ENCODE data around the gene VASN. TPM values are rescaled to one million over a fixed set of nuclear protein-coding genes. Genes with fewer than 3 reads are reported as not detected.

Gene VASN
- total RNA-seq, 2 donors from 2014 or later: 10.4 to 12.1 TPM

DNA sequence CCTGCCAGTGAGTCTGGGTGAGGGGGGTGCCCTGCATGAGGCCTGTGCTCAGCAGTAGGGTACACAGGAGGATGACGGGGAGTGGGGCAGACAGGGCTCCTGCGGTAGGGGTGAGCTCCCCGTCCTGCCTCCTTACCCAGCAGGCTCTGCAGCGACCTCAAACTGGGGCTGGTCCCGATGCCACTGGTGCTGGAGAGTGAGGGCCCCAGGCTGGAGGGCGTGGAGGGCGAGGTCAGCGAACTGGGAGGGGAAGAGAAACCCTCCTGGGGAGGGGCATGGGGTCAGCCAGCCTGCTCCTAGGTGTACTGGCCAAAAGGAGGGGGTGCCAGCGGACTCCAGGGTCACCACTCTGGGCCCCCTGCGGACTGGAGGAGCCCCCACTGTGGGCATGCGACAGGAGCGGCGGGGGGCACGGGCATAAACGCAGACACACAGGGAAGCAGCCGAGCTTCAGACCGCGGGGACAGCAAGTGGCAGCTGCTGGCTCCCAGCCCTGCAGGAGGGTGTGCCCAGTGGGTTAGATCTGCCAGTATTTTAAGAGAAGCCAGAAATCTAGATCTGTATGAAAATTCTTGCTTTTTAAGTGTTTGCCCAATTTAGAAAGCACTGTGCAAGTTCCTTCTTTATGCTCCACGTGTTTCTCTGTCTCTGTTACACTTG is 9.0 kb upstream of the VASN start:
- peaks cover 7% of the 10 kb centered on the region for H3K36me3 Mint-ChIP-seq (ENCODE audit: low read depth)
- H3K36me3 ChIP-seq (ENCODE audit: control insufficient read depth, insufficient read depth, low read length): no peaks in the 10 kb centered on the region
- H3K9me3 Mint-ChIP-seq: no peaks in the 10 kb centered on the region
- 84 to 91% methylated on average over 11 to 19 of the region's 19 CpGs for WGBS, 2 experiments (ENCODE audit: insufficient coverage in 1 of 2, insufficient read length in 1 of 2)
- H3K27me3 ChIP-seq (ENCODE audit: control insufficient read depth, insufficient read depth, low read length, poor library complexity, severe bottlenecking): no peaks in the 10 kb centered on the region
- H3K4me3 Mint-ChIP-seq: no peak overlapping the region
- H3K4me1 ChIP-seq (ENCODE audit: control insufficient read depth, insufficient read depth, low read length): no peaks in the 10 kb centered on the region
- no peak overlapping the region for H3K27ac Mint-ChIP-seq
- H3K27me3 Mint-ChIP-seq (ENCODE audit: insufficient read depth): no peaks in the 10 kb centered on the region
- H3K4me3 ChIP-seq (ENCODE audit: low read length): no peak overlapping the region
- no peak for DNase-seq
- H3K27ac ChIP-seq (ENCODE audit: low read depth, low read length): no peak overlapping the region
- no peaks in the 10 kb centered on the region for H3K9me3 ChIP-seq (ENCODE audit: control insufficient read depth, low read length)
- H3K9ac ChIP-seq (ENCODE audit: extremely low read depth, low read length, poor library complexity, severe bottlenecking): no peak overlapping the region
- no peaks in the 10 kb centered on the region for H3K4me1 Mint-ChIP-seq
- TF ChIP-seq, protein P1, sequence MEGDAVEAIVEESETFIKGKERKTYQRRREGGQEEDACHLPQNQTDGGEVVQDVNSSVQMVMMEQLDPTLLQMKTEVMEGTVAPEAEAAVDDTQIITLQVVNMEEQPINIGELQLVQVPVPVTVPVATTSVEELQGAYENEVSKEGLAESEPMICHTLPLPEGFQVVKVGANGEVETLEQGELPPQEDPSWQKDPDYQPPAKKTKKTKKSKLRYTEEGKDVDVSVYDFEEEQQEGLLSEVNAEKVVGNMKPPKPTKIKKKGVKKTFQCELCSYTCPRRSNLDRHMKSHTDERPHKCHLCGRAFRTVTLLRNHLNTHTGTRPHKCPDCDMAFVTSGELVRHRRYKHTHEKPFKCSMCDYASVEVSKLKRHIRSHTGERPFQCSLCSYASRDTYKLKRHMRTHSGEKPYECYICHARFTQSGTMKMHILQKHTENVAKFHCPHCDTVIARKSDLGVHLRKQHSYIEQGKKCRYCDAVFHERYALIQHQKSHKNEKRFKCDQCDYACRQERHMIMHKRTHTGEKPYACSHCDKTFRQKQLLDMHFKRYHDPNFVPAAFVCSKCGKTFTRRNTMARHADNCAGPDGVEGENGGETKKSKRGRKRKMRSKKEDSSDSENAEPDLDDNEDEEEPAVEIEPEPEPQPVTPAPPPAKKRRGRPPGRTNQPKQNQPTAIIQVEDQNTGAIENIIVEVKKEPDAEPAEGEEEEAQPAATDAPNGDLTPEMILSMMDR (conservative IDR thresholded peaks at IDR 0.05): no peak

DNA sequence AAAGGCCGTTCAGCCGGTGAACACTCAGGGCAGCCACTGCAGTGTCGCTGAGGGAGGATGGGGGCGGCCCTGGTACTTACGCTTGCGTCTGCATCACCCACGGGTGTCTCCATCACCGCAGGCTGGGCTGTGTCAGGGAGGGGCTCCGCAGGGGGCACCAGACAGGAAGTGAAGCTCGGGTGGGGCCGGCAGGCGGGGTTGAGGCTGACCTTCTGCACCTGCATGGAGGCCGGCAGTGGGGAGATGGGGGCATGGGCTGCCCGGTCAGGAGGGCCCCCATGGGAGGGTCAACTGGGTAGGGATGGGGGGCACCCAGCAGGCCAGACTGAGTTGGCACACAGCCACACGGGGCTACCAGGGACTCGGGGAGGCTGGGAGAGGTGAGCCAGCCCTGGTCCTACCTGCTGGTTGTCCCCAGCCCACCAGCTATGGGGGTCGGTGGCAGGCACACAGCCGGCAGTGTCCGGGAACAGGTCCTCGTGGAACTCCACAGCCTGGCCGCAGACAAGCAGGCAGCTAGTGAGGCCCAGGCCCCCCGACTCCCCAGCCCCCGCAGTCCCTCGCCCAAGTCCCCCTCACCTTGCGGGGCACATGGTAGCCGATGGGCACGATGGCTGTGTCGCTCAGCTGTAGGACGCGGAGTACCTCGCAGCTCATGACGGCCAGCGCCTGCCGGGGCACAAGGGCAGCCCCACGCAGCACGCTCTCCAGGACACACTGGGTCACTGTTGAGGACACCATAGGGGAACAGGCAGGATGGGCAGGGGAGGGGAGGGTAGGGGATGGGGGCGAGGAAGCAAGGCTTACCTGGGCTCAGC is 7.2 kb upstream of the VASN start:
- Histone ChIP-seq H3K9me3 (ENCODE audit: control insufficient read depth, low read length) (no peaks in the 10 kb centered on the region), H3K4me1 (ENCODE audit: control insufficient read depth, insufficient read depth, low read length) (no peaks in the 10 kb centered on the region), H3K9ac (ENCODE audit: extremely low read depth, low read length, poor library complexity, severe bottlenecking) (no peak overlapping the region), H3K27me3 (ENCODE audit: control insufficient read depth, insufficient read depth, low read length, poor library complexity, severe bottlenecking) (no peaks in the 10 kb centered on the region), H3K4me3 (ENCODE audit: low read length) (no peak overlapping the region), H3K36me3 (ENCODE audit: control insufficient read depth, insufficient read depth, low read length) (no peaks in the 10 kb centered on the region), H3K27ac (ENCODE audit: low read depth, low read length) (no peak overlapping the region)
- no peaks in the 10 kb centered on the region for H3K27me3 Mint-ChIP-seq (ENCODE audit: insufficient read depth)
- 92 to 93% methylated on average over 27 to 37 of the region's 37 CpGs for WGBS, 2 experiments (ENCODE audit: insufficient coverage in 1 of 2, insufficient read length in 1 of 2)
- no peak overlapping the region for H3K4me3 Mint-ChIP-seq
- H3K27ac Mint-ChIP-seq: no peak overlapping the region
- H3K4me1 Mint-ChIP-seq: no peaks in the 10 kb centered on the region
- no peaks in the 10 kb centered on the region for H3K9me3 Mint-ChIP-seq
- no peak for DNase-seq
- H3K36me3 Mint-ChIP-seq (ENCODE audit: low read depth): peaks cover 5% of the 10 kb centered on the region
- TF ChIP-seq, protein P1 (conservative IDR thresholded peaks at IDR 0.05): no peak

DNA sequence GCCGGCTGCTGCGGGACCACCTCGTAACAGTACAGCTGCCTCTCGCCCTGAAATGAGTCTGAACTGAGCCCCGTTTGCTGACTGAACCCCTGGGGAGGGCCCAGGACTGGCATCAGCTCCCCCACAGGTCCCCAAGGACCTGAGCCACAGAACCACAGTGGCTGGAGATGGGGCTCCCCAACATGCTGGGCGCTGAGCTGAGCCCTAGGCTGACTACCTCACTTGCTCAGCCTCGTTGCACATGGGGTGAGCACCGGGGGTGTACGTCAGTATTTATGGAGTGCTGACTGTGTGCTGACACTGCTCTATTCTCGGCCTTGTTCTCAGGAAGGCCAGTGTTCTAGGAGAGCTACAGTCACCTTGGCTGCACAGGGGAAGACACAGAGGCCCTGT is 6.6 kb upstream of the VASN start:
- Histone ChIP-seq H3K27me3 (ENCODE audit: control insufficient read depth, insufficient read depth, low read length, poor library complexity, severe bottlenecking) (no peaks in the 10 kb centered on the region), H3K9ac (ENCODE audit: extremely low read depth, low read length, poor library complexity, severe bottlenecking) (no peak overlapping the region), H3K4me3 (ENCODE audit: low read length) (no peak overlapping the region), H3K9me3 (ENCODE audit: control insufficient read depth, low read length) (no peaks in the 10 kb centered on the region), H3K27ac (ENCODE audit: low read depth, low read length) (no peak overlapping the region), H3K4me1 (ENCODE audit: control insufficient read depth, insufficient read depth, low read length) (no peaks in the 10 kb centered on the region), H3K36me3 (ENCODE audit: control insufficient read depth, insufficient read depth, low read length) (no peaks in the 10 kb centered on the region)
- no peaks in the 10 kb centered on the region for H3K9me3 Mint-ChIP-seq
- no peak overlapping the region for H3K4me3 Mint-ChIP-seq
- no peak for DNase-seq
- TF ChIP-seq, protein P1 (conservative IDR thresholded peaks at IDR 0.05): no peak
- 95 to 98% methylated on average over 5 to 10 of the region's 10 CpGs for WGBS, 2 experiments (ENCODE audit: insufficient coverage in 1 of 2, insufficient read length in 1 of 2)
- no peak overlapping the region for H3K27ac Mint-ChIP-seq
- peaks cover 5% of the 10 kb centered on the region for H3K36me3 Mint-ChIP-seq (ENCODE audit: low read depth)
- no peaks in the 10 kb centered on the region for H3K4me1 Mint-ChIP-seq
- H3K27me3 Mint-ChIP-seq (ENCODE audit: insufficient read depth): no peaks in the 10 kb centered on the region
